GM12865 (cell line): Measurements from ENCODE around the gene NTNG1.

Source experiments
- DNase-seq: peaks from one replicate; pipeline ENCODE4 v3.0.0; 2010; ENCODE audit warnings: low read depth
- H3K4me3 ChIP-seq: 2 replicates; pipeline ENCODE4 v1.5.1; 2011; ENCODE audit warnings: mild to moderate bottlenecking, low read depth, low read length, control low read depth
- CTCF ChIP-seq: IDR thresholded peaks from 2 replicates; pipeline ENCODE4 v1.5.1; 2011; ENCODE audit warnings: low read length, control low read depth, low read depth, inconsistent platforms; ENCODE audit not compliant: insufficient read depth; ENCODE audit errors: missing control alignments

The NTNG1 gene

GRCh38 chr1:107328087-107328486 is 187.2 kb downstream of the NTNG1 start:
- TF ChIP-seq CTCF, result no peak
- DNase-seq, result no peak
- H3K4me3 ChIP-seq, result no peak overlapping the region

DNA sequence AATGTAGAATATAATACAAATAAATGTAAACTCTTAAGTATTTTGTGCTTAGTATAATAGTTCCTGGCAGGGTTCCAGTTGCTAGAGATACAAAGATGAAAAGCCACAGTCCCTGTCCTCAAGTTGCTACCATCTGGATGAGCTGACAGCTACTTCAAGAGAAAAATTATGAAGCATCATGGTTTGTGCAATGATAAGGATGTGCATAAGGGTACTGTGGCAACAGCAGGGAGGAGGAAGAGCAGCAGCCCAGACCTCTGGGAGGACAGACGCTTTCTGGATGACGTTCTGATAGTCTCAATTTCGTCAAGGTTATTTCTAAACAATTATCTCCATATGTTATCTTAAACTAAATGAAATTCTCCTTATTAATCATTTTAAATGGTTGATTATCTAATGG is 198.9 kb downstream of the NTNG1 start:
- H3K4me3 ChIP-seq, result no peak overlapping the region
- no peak for DNase-seq
- TF ChIP-seq CTCF, result no peak

GRCh38 chr1:107342316-107342715 is 201.5 kb downstream of the NTNG1 start:
- DNase-seq, result no peak
- no peak overlapping the region for H3K4me3 ChIP-seq
- TF ChIP-seq CTCF, result no peak

DNA sequence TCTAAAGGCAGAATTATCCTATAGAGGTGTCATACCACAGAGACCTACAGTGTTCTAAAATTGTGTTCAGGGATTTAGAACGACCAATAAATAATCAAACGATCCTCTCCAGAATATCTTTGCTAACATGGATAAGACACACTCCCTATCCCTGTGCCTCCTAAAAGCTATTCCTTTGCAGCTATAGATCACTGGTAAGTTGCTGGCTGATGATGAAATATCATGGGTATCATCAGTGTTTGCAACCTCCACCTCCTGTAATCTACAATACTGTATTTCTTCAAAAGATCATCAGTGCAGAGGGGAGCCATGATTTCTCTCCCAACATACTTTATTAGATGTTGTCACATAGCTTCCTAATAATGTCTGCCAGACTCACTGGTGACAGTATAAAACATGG is 201.9 kb downstream of the NTNG1 start:
- H3K4me3 ChIP-seq, result no peak overlapping the region
- no peak for DNase-seq
- no peak for TF ChIP-seq CTCF

DNA sequence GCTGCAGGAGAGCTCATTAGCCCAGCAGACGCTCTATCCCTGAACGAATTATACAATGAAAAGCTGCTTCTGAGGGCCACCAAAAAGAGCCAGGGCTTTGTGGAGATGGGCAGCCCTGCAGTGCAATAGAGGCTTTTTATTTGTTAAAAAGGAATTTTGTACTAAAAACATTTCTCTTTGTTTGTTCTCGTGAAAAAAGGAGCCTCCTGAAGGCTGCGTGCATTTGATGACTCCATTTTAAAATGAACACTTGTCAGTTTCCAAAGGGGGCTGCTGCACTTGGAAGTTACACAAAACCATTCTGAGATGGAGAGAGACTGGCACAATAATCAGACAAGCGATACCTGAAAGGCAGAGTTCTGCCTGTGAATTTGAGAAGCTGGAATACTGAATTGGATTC is 202.8 kb downstream of the NTNG1 start:
- no peak overlapping the region for H3K4me3 ChIP-seq
- no peak for TF ChIP-seq CTCF
- DNase-seq, result no peak

- H3K4me3 ChIP-seq, result no peak overlapping the region
- no peak for TF ChIP-seq CTCF
- no peak for DNase-seq
Measured at GRCh38 chr1:107344268-107344760, 203.5 kb downstream of the NTNG1 start.

DNA sequence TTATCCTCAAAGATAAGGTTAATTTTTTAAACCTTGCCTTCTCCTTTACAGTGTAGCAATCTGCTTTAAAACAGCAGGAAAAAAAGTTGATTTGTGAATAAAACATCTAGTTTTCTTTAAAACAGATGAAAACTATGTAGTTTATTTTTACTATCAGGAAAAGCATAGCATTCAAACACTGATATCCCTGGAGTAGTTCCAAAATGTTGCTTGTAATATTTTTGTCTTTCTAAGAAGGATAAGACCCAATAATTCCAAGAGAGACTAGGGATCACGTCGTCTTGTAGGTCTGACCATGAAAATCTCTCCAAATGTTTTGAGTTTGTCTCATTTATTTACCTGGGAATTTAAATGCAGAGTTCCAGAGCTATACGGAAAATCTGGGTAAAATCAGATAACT is 204.0 kb downstream of the NTNG1 start:
- no peak for TF ChIP-seq CTCF
- no peak overlapping the region for H3K4me3 ChIP-seq
- no peak for DNase-seq
